ENCODE measurements around the gene MORN4.
"Not testable (repeated sequence)": the region's sequence is repeated elsewhere in the genome, so short reads cannot be mapped to it uniquely, and the experiment has no call there.

The MORN4 gene

GRCh38 chr10:97632949-97633884 lies at the start of gene MORN4:
MORN4 (minus strand) TSS chr10:97633500; CDS start chr10:97619653, 13,847 bp downstream.
- peak; percentile 90 to 93 for DNase-seq

- no peak for DNase-seq
Measured at GRCh38 chr10:97682042-97682441, 48.7 kb upstream of the MORN4 start.

DNA sequence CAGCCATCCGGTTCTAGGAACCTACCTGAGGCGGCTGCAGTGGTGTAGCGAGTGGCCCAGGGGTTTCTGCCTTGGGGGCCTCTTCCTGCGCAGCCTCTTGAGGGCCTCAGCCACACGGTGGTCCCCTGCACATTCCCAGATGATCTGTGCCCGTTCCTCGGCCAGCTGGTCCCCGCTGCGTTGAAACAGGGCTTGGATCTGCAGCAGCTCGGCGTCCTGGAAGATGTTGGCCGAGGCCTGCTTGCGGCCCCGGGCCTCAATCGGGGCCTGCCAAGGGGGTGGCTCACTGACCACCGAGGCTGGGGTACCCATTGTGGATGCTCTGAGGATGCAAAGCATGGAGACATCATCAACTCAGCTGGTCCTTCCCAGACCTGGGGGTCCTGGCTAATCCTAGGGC lies 46.3 kb upstream of the MORN4 start:
- no peak for DNase-seq

GRCh38 chr10:97676770-97677581 lies 43.7 kb upstream of the MORN4 start:
- DNase-seq, result peak; percentile 47 to 48

GRCh38 chr10:97675222-97675621 lies 41.9 kb upstream of the MORN4 start:
- DNase-seq, result no peak

DNA sequence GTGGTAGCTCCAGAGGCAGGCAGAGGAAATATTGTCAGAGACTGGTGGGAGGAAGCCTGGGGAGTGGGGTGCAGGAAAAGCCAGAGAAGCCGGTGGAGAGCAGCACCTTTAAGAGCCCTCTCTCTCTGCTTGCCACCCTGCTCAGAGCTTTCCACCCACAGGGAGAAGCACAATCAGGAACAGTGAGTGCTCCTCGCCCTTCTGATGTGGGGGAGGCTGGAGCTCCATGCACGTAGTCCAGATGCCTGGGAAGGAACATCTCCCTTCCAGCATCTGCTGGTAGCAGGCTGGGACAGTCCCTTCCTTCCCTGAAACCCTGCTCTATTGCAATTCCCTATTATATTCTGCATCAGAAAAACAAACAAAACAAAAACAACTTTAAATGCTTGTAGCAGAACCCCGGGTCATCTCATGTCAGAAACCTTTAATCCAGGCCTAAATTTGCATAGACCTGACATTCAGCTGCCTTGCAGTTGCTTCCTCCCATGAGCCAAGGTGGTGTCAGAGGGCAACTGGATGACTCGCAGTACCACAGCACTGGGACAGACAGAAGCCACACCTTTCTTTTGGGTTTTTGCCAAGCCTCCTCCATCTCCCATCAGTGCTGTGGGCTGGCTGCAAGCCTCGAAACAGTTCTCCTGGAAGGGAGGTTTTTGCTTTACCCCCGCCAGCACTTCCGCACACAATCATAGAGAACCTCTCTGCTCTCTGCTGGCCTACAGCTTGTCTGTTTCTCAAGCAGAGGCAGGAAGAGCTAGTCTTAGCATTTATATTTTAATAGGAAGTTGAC lies 40.6 kb upstream of the MORN4 start:
- peak in 1 of 2 donors; percentile 10 for DNase-seq

GRCh38 chr10:97669571-97669970 lies 36.3 kb upstream of the MORN4 start:
- DNase-seq, result no peak

DNA sequence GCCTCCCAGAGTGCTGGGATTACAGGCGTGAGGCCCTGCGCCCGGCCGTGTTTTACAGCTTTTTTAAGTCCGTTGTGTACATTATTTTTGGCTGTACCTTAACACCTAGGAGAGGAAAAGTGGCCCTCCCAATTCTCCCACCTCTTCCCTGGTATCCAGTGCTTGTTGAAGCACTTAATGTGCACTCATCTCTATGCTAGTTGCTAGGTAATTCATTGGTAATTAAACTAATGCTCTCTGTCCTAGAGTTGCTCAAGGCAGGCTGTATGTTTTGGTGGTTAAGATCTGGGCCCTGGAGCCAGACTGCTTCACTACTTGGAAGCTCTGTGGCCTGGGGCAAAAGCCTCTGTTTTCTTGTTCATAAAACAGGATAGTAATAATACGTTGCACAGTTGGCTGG lies 34.2 kb upstream of the MORN4 start:
- no peak for DNase-seq

- DNase-seq, result no peak
Measured at GRCh38 chr10:97666992-97667391, 33.7 kb upstream of the MORN4 start.

- DNase-seq, result no peak
Measured at GRCh38 chr10:97664282-97664850, 31.1 kb upstream of the MORN4 start.

GRCh38 chr10:97659589-97659988 lies 26.3 kb upstream of the MORN4 start:
- no peak for DNase-seq

GRCh38 chr10:97656777-97657176 lies 23.5 kb upstream of the MORN4 start:
- DNase-seq, result no peak

DNA sequence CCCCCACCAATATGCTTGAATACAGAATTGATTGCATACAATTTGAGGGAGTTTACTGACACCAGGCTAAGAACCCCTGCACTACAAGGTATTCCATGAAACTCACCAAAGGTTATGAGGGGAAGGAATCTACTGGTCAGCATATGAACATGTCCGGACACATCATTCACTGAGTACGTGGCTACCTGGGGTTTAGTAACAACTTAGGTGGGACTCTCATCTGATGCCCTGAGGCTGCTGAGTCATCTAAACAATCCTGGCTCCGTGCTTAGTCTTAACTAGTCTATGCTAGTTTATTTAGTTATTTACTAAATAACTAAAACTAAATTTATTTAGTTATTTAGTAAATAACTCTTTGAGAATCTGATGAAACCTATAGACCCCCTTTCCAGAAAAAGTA lies 18.5 kb upstream of the MORN4 start:
- DNase-seq, result no peak

- DNase-seq, result no peak
Measured at GRCh38 chr10:97650726-97651125, 17.4 kb upstream of the MORN4 start.

- not testable (repeated sequence) for DNase-seq
Measured at GRCh38 chr10:97649405-97649750, 16.1 kb upstream of the MORN4 start.

- DNase-seq, result peak; percentile 15 to 48
Measured at GRCh38 chr10:97648562-97649404, 15.5 kb upstream of the MORN4 start.

GRCh38 chr10:97647556-97647955 lies 14.3 kb upstream of the MORN4 start:
- no peak for DNase-seq

DNA sequence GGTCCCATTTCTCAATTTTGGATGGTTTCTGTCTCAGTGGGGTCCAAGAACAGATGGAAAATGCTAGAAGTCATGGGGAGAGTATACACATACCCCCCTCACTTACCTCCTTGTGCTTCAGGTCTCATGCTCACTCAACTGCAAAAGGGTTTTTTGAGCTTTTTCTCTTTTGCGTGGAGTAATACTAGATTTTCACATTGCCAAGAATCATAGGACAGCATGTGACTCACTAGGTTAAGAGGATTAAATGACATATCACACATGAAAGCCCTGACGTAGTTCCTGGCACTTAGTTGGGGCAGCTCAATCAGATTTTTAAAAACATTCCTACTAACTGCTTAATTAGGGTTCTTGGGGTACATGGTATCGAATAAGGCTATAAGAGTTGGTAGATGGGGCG lies 11.6 kb upstream of the MORN4 start:
- no peak for DNase-seq

GRCh38 chr10:97643441-97643985 lies 10.2 kb upstream of the MORN4 start:
- DNase-seq, result no peak

DNA sequence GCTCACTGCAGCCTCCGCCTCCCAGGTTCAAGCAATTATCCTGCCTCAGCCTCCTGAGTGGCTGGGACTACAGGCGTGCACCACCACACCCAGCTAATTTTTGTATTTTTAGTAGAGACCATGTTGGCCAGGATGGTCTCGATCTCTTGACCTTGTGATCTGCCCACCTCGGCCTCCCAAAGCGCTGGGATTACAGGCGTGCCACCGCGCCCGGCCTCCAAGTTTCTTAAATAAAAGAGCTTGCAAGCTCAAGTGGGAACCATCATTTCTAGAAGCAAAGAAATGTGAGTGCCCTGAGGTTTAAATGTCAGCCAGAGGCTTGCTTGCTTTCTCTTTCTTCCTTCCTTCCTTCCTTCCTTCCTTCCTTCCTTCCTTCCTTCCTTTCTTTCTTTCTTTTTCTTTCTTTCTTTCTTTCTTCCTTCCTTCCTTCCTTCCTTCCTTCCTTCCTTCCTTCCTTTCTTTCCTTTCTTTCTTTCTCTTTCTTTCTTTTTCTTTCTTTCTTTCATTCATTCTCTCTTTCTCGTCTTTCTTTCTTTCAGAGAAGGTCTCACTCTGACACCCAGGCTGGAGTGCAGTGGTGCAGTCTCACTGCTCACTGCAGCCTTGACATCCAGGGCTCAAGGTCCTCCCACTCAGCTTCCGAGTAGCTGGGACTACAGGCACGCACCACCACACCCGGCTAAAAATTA lies 9.3 kb upstream of the MORN4 start:
- DNase-seq, result not testable (repeated sequence)

Data from stimulated activated CD4-positive, alpha-beta T cell treated with anti-CD3 and anti-CD28 coated beads, Interleukin-2, amount 100 ng/mL, for 24 hours (primary cell).